Medulla oblongata (tissue), 1 donor: ENCODE data around the gene SLX4IP.

Source experiments
- DNase-seq: peaks from one replicate; pipeline ENCODE4 v3.0.0-alpha.2; 2015; ENCODE audit errors: extremely low spot score

SLX4IP gene

GRCh38 chr20:10550204-10551118 is 115.4 kb downstream of the SLX4IP start:
- DNase-seq, result no peak

DNA sequence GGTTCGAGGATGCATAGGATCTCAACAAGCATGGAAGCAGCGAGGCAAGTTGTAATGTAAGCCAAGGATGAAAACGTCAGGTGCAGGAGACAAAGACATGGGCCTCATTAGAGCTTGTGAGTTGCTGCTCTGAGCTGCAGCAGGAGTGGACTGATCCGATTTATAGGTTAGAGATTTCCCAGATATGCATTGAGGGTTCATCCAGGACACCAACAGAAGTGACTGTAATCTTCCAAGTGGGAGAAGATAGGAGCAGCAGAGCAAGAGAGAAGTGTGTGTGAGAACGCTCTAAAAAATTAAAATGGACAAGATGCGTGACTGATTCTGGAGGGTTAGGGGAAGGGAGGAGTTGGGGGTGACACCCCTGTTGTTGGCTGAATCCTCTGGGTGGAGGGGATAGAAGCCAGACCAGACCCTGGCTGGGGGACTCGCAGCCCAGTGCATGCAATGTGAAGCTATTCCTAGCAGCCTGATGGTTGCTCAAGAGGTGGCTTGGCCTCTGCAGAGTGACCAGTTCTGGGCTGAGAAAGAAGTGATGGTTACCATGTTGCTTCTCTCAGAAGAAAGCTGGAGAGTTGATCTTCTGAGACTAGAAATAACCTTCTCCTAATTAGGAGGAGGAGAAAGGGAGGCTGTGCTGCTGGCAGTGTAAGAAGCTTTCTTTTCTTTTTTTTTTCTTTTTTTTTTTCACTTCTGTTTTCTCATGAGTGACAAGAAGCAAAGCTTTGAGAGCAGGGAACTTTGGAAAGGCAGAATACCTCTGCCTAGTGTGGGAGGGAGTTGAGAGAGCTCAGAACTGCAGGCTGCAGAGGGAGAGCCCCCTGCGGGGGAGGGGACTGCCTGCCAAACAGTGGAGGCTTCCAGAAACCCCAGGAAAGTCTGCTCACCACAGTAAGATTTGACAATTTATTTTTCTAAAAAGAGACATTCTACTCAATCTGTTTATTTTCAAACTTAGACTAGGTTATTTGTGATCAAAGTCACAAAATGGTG is 116.9 kb downstream of the SLX4IP start:
- no peak for DNase-seq

- DNase-seq, result peak; percentile 67
These were observed 118.3 kb downstream of the SLX4IP start for GRCh38 chr20:10553326-10553984.

GRCh38 chr20:10554285-10554684 is 119.2 kb downstream of the SLX4IP start:
- no peak for DNase-seq

DNA sequence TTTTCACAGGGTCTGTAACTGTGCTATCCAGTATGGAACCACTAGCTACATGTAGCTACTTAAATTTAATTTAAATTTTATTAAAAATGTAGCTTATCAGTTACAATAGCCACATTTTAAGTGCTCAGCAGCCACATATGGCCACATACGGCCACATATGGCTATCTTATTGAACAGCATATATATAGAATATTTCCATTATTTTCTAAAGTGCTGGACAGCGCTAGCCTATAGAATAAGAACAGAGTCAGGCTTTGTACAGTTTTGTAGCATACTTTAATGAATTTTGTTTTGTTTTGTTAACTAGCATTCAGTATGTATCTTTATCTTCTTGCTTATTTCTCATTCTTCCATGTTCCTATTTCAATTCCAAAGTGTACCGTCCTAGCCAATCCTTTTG is 120.3 kb downstream of the SLX4IP start:
- DNase-seq, result no peak

DNA sequence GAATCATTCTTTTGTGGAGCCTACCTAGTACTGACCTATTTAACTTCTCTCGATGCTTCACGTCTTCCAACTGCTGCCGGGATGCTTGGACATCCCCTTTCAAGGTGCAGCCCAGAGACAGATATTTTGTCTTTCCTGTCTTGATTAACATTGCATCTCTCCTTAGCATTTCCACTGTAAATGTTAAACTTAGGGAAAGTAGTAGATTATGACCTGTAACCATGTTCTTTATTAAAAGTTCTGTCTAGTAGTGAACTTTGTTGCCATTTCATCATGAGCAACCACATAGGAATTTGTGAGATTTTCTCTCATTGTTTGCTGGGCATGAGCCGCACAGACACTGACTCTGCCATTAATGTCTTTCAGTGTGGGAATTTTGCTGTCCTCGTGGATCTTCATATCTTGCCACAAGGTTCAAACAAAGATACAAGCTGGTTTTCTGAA is 120.8 kb downstream of the SLX4IP start:
- DNase-seq, result no peak

DNA sequence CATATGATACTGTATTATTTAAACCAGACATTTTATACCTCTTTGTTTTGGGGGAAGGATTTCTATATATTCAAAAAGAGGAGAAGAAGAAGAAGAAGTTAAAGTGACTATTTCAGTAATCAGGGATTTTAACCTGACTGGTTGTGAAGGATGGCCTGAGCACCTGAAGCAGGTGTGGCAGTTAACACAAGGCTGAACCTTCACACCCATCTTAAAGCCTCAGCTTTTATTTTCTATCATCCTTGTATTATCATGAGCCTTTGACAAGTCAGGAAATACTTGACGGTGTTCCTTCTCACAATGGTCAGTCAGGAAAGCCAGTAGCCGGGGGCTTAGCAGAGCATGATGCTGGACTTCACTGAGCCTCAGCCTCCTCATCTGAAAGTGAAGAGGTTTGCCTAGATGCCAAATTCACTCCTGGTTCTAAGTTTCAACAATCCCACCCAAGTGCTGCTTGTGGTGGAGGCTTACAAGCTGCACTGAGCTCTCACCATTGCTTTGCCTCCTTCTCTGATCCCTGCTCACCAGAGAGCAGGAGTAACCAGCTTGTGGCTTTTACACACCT is 121.5 kb downstream of the SLX4IP start:
- DNase-seq, result no peak

DNA sequence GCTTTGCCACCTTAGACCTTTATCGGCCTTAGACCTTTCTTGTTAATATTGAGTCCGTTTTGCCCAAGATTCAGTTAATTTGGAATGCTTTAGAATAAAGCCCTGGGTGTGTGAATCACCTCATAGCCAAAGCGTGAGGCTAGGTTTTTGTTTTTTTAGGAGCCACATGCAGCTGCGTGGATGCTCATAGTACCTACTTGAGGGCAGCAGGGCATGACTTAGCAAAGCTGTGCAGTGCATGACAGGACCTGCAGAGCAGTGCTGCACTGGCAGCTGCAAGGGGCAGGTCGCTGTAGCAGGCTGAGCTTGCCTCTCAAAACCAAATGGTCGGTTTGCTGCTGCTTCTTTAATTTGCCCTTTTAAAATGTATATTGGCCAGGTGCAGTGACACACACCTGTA is 122.6 kb downstream of the SLX4IP start:
- no peak for DNase-seq

DNA sequence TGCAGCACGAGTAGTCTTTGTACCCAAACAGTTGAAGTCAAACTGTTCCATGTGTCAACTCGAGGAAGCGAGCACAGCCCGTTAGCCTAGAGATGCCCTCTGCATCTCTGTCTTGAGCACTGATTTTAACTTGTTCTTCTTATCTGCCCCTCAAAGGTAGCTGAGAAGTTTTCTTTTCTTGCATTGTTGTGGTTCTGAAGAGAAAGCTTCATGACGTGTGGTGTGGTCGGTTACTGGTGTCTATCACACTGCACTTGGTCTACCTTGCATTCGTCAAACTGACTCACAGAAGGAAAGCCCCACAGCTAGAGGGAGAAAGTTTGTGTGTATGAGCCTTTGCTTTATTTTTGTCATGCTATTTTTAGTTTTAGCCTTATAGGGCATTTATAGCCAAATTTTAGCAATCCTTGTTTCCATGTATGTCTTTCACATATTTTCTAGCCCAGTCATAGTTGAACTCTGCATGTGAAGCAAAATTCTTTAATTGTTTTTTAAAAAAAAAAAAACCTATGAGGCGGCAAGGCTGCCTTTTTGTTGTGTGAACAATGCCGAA is 123.6 kb downstream of the SLX4IP start:
- no peak for DNase-seq

DNA sequence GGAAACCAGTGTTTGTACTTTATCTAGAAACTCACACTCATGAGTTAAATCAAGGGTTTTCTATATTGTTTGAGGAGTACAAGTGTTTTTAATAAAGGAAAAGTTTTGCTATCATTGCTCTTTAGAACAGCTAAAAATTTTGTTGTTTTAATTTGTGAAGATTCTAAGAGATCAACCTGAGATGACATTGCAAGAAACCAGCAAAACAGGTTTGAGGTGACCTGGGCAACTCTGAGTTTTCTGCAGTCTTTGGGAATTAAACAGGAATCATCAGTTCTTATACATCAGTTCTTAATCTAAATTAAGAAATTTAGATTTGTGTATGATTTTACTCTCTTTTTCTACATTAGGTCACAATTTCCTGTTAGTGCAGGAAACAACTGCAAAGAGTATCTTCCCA is 124.2 kb downstream of the SLX4IP start:
- DNase-seq, result no peak

- DNase-seq, result no peak
These were observed 125.6 kb downstream of the SLX4IP start for GRCh38 chr20:10560686-10561085.

DNA sequence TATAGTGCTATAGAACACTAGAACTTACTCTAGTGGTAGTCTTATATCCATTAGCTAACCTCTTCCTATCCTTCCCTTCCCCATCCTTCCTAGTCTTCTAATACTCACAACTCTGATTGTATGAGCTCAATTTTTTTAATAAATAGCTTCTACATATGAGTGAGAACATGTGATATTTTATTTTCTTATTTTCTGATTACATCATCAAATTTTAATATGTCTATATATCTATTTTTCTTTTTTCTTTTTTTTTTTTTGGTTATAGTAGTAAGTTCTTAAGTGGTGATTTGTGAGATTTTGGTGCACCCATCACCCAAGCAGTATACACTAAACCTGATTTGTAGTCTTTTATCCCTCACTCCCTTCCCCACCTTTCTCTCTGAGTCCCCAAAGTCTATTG is 126.2 kb downstream of the SLX4IP start:
- no peak for DNase-seq

GRCh38 chr20:10562899-10563298 is 127.8 kb downstream of the SLX4IP start:
- DNase-seq, result no peak

DNA sequence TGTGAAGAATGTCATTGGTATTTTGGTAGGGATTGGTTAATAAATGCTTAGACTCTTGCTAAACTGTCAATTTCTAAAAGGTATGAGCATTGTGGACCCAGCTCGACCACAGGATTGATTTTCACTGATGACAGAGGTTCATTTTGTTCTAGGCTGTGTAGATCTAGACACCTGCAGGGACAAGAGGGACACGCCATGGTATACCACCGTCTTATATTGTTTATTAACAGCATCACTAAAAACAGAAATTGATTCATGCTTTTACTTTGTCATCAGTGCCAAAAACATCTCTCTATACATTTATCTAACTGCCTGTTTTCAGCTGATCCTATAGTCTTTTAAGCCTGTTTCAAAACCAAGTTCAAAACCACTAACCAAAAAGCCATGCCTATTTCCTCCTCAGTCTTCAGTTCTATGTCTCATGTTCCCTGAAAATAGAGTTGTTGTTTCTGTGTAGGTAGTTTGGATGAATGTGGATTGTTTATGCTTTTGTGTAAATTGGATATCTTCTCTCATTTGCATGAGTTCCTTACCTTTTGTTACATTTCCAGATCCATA is 128.9 kb downstream of the SLX4IP start:
- DNase-seq, result no peak

DNA sequence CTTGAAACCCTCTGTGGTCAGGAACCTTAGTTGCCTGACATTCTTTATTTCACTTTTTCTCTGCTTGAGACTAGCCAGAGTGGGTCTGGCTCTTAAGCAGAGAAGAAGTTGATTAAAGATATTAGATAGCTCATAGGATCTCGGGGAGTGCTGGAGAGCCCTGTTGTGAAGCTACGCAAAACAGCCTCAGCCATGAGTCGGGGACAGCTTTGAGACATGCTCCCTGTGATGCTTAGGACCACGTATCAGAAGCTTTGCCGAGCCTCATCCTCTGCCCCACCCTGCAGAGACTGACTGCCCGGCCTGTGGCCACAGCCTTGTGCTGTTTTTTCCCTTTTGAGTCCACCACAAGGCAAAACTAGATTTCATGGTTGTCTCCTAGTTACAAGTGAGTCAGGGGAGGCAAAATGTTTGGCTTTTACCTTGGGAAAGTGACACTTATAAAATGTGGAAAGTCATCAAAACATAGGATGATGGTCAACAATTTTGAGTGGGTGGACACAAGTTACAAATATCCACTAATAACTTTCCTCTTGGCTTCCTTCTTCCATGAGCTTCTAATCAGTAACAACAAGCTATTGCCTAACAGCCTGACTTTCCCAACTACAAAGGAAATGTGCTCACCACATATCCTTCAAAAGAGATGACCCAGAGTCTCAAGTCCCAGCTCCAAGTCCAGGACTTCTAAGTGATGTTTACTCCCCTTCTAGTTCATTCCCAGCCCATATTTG is 130.3 kb downstream of the SLX4IP start:
- no peak for DNase-seq

DNA sequence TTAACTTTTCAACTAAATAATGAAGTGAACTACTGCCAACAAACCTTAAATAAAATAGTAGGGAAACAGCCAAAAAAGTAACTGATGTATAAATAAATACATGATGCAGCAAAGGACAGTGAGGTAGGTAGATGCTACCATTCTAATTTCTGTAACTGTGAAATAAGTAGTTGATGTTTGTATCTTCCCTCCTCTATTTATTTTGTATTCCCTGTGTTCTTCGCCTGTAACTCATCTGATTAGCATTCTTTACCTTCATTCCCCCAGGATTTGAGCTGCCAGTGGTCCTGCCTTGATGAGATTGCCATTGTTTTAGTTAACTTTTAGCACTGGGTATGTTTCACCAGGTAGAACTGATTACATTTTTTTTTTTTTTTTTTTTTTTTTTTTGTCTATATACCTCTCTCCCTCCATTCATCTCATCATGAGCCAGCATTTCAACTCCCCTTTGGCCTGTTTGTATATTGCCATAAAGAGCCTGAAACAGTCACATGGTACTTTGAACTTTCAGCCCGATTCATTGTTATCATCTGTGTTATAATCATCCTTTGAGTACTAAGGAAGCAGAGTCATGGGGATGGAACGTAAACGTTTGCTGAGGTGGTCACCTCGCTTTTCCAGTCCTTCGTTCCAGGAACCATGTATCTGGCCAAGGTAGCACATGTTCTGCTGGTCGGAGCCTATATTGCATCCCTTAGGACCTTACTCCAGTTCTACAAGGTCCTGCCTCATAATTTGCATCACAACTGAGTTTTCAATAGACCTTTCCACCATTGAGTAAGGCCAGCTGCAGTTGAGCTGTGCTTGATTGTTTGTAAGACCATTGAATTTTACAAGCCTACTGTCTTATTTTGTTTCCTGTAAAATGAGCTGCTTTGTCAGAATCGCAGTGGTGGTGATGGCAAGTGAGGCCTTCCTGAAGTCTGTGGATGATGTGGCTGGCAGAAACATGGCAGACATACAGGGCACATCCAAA is 131.1 kb downstream of the SLX4IP start:
- DNase-seq, result no peak

DNA sequence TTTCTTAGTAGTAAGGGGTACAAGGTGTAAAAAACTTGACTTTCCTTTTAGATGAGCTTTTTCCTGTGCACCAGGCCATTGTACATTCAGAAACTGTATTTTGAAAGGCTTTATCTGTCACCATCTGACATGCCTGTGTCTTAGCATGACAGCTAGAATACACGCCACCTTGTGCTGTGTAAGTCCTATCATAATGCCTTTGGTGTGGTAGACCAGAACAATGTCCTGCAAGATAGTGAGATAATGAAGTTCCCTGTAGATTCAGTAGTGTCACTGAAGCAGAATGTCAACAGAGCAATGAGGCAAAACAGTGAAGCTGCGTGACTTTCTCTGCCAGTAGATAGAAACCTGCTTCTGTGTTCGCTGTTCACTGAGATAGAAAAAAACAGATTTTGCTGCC is 132.9 kb downstream of the SLX4IP start:
- no peak for DNase-seq

- DNase-seq, result no peak
These were observed 136.3 kb downstream of the SLX4IP start for GRCh38 chr20:10571313-10571815.

DNA sequence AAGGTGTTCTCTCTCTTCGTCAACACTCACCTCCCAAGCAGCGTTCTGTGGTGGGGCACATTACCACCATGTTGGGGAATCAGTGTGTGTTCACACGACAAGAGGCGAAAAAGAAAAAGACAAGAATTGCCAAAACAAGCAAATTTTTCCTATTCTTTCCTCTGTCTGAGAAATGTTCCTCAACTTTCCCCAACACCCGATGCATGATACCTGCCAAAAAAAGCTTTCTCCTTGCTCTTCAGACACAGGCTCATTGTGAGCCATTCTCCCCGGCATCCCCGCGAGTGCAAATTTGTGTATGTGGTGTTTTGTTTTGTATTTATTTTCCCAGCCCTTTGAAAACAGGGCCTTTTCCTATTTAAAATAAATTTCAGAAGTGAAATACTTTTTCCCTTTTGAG is 137.7 kb downstream of the SLX4IP start:
- no peak for DNase-seq
